MM.1S (cell line): ENCODE data around the gene CFAP91.
A peak's percentile ranks its signal among the peaks of the same experiment; 100 is the strongest.

Source experiments
- CTCF ChIP-seq: fragments of 300-600 bp; sonication (generic); IDR thresholded peaks from 2 replicates; pipeline ENCODE4 v1.5.1; 2016; ENCODE audit warnings: antibody characterized with exemption, low read length, mixed read lengths
- EZH2phosphoT487 ChIP-seq: fragments of 300-600 bp; sonication (generic); IDR thresholded peaks from 2 replicates; pipeline ENCODE4 v1.6.1; 2018; ENCODE audit warnings: antibody characterized with exemption, low read length

GRCh38 chr3:119690043-119690656, 12.7 kb upstream of the CFAP91 start:
- TF ChIP-seq CTCF (peak; percentile 40), EZH2phosphoT487 (no peak)
